Loucy (cell line): ENCODE data around the gene DNAH6.

ENCODE experiments used
- H2AFZ ChIP-seq: fragments of 200-600 bp; sonication (generic); 2 replicates; pipeline ENCODE4 v1.6.0; 2016; ENCODE audit warnings: antibody characterized with exemption, mild to moderate bottlenecking, low read length, moderate library complexity
- H3F3A ChIP-seq: fragments of 200-600 bp; 2 replicates; pipeline ENCODE4 v1.6.0; 2016; ENCODE audit warnings: antibody characterized with exemption, low read depth, mild to moderate bottlenecking
- H3K27me3 ChIP-seq: fragments of 200-600 bp; sonication (generic); 2 replicates; pipeline ENCODE4 v1.6.1; 2014; ENCODE audit warnings: low read length, mild to moderate bottlenecking; ENCODE audit not compliant: insufficient read depth, poor library complexity, severe bottlenecking
- H3K36me3 ChIP-seq: fragments of 200-600 bp; sonication (generic); 2 replicates; pipeline ENCODE4 v1.6.1; 2016; ENCODE audit warnings: low read length; ENCODE audit not compliant: insufficient read depth
- H3K4me1 ChIP-seq: fragments of 200-600 bp; sonication (generic); 2 replicates; pipeline ENCODE4 v1.5.1; 2014; ENCODE audit warnings: low read length, mild to moderate bottlenecking; ENCODE audit not compliant: insufficient read depth, poor library complexity, severe bottlenecking
- H3K4me2 ChIP-seq: fragments of 200-600 bp; sonication (generic); 2 replicates; pipeline ENCODE4 v1.6.0; 2014; ENCODE audit warnings: antibody characterized with exemption, low read length, low read depth, mild to moderate bottlenecking; ENCODE audit not compliant: poor library complexity, severe bottlenecking
- H3K4me3 ChIP-seq: fragments of 200-600 bp; sonication (generic); 2 replicates; pipeline ENCODE4 v1.5.1; 2014; ENCODE audit warnings: low read length, mild to moderate bottlenecking, mixed read lengths; ENCODE audit not compliant: poor library complexity, severe bottlenecking
- H3K79me2 ChIP-seq: fragments of 200-600 bp; sonication (generic); 2 replicates; pipeline ENCODE4 v1.6.1; 2014; ENCODE audit warnings: low read length; ENCODE audit not compliant: insufficient read depth
- H3K9ac ChIP-seq: fragments of 200-600 bp; sonication (generic); 2 replicates; pipeline ENCODE4 v1.6.0; 2014; ENCODE audit warnings: mild to moderate bottlenecking, low read depth, low read length, moderate library complexity; ENCODE audit not compliant: poor library complexity, severe bottlenecking
- H3K9me2 ChIP-seq: fragments of 200-600 bp; sonication (generic); replicated peaks from 2 replicates; pipeline ENCODE4 v1.6.1; 2016; ENCODE audit warnings: low read depth, low read length, mixed read lengths
- H3K9me3 ChIP-seq: fragments of 200-600 bp; sonication (generic); 2 replicates; pipeline ENCODE4 v1.6.1; 2014; ENCODE audit warnings: mild to moderate bottlenecking, antibody characterized with exemption, low read length, low read depth; ENCODE audit not compliant: insufficient read depth
- H4K20me1 ChIP-seq: fragments of 200-600 bp; sonication (generic); 2 replicates; pipeline ENCODE4 v1.6.0; 2014; ENCODE audit warnings: antibody characterized with exemption, low read length, mild to moderate bottlenecking; ENCODE audit not compliant: insufficient read depth, poor library complexity, severe bottlenecking
- EZH2phosphoT487 ChIP-seq: fragments of 200-600 bp; IDR thresholded peaks from 2 replicates; pipeline ENCODE4 v1.6.1; 2018; ENCODE audit warnings: antibody characterized with exemption, mild to moderate bottlenecking, moderate library complexity, borderline replicate concordance
- TF ChIP-seq, protein P1 (sequence below): fragments of 200-600 bp; sonication (generic); conservative IDR thresholded peaks from 2 replicates; pipeline ENCODE4 v1.5.1; 2014; ENCODE audit warnings: mild to moderate bottlenecking, antibody characterized with exemption, low read length

Gene DNAH6

GRCh38 chr2:84858937-84859336, 342.6 kb downstream of the DNAH6 start:
- Histone ChIP-seq H3K79me2 (no peaks in the 10 kb centered on the region), H4K20me1 (no peaks in the 10 kb centered on the region), H3K27me3 (peaks cover 11% of the 10 kb centered on the region), H3K4me2 (no peak overlapping the region), H2AFZ (no peak overlapping the region), H3K36me3 (no peaks in the 10 kb centered on the region), H3F3A (no peaks in the 10 kb centered on the region), H3K9ac (no peak overlapping the region), H3K4me1 (no peaks in the 10 kb centered on the region), H3K4me3 (no peak overlapping the region), H3K9me3 (no peaks in the 10 kb centered on the region), H3K9me2 (no peaks in the 10 kb centered on the region)
- TF ChIP-seq, protein P1, sequence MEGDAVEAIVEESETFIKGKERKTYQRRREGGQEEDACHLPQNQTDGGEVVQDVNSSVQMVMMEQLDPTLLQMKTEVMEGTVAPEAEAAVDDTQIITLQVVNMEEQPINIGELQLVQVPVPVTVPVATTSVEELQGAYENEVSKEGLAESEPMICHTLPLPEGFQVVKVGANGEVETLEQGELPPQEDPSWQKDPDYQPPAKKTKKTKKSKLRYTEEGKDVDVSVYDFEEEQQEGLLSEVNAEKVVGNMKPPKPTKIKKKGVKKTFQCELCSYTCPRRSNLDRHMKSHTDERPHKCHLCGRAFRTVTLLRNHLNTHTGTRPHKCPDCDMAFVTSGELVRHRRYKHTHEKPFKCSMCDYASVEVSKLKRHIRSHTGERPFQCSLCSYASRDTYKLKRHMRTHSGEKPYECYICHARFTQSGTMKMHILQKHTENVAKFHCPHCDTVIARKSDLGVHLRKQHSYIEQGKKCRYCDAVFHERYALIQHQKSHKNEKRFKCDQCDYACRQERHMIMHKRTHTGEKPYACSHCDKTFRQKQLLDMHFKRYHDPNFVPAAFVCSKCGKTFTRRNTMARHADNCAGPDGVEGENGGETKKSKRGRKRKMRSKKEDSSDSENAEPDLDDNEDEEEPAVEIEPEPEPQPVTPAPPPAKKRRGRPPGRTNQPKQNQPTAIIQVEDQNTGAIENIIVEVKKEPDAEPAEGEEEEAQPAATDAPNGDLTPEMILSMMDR: no peak
- TF ChIP-seq EZH2phosphoT487: no peak

GRCh38 chr2:84861539-84861938, 345.2 kb downstream of the DNAH6 start:
- Histone ChIP-seq H3K9ac (no peak overlapping the region), H4K20me1 (no peaks in the 10 kb centered on the region), H3K9me2 (no peaks in the 10 kb centered on the region), H2AFZ (no peak overlapping the region), H3K4me1 (no peaks in the 10 kb centered on the region), H3K79me2 (no peaks in the 10 kb centered on the region), H3F3A (no peaks in the 10 kb centered on the region), H3K27me3 (peaks cover 11% of the 10 kb centered on the region), H3K9me3 (no peaks in the 10 kb centered on the region), H3K4me3 (no peak overlapping the region), H3K36me3 (no peaks in the 10 kb centered on the region), H3K4me2 (no peak overlapping the region)
- TF ChIP-seq, protein P1: no peak
- TF ChIP-seq EZH2phosphoT487: no peak

DNA sequence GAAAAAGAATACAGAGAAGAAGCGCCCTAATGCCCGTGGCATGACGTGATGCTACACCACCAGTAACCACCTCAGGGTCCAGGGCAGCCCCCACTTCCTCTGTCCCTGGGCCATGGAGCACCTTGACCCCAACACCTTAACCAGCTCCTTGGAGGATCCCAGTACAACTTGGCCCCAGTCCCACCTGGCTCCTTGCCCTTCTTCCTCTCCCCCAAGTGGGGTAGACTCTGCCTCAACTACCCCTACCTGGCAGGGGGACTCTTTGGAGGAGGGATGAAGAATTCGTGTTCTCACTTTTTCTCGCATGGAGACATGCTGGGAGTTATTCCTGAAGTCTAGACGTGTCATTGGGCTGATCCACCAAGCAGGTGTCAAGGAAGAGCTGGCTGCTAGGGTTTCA, 345.7 kb downstream of the DNAH6 start:
- no peaks in the 10 kb centered on the region for H3K36me3 ChIP-seq
- no peaks in the 10 kb centered on the region for H3K79me2 ChIP-seq
- no peaks in the 10 kb centered on the region for H3K9me3 ChIP-seq
- no peaks in the 10 kb centered on the region for H3K4me1 ChIP-seq
- no peaks in the 10 kb centered on the region for H3K9me2 ChIP-seq
- TF ChIP-seq, protein P1: no peak
- TF ChIP-seq EZH2phosphoT487: no peak
- H2AFZ ChIP-seq: no peak overlapping the region
- H4K20me1 ChIP-seq: no peaks in the 10 kb centered on the region
- H3K27me3 ChIP-seq: peaks cover 11% of the 10 kb centered on the region
- no peaks in the 10 kb centered on the region for H3F3A ChIP-seq
- no peak overlapping the region for H3K4me3 ChIP-seq
- no peak overlapping the region for H3K9ac ChIP-seq
- H3K4me2 ChIP-seq: no peak overlapping the region
